ENCODE measurements around the gene COLEC12.

Gene COLEC12

DNA sequence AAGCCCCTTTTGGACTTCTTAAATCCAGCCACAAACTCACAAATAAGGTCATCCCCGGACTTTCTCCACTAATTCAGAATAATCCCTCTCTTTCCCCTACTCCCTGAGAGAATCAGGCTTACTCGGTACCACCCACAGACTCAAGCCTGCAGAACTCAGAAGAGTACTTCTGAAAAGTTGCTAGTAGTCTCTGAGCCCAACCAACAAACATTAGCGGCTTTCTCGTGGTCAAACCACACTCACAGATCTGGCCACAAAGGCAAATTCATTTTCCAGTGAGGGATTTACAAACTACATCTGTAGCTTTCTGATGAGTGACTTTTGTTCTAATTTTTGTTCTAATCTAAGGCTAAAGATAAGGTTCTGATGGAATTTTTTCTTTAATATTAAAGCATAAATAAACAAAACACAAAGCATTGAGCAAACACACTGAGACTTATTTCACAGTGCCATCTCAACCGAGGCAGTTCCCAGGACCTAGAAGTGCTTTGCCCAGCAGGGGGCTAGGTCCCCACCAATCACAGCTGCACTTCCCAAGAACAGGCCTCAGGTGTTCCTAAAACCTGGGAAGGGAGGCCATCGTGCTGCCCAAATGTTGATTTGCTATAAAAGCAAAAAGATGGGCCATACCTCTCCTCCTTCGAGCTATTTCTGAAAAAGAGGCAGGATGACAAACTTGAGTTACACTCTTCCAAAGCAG lies 110.7 kb downstream of the COLEC12 start:
- no peak for DNase-seq (ENCODE audit: low spot score)

DNA sequence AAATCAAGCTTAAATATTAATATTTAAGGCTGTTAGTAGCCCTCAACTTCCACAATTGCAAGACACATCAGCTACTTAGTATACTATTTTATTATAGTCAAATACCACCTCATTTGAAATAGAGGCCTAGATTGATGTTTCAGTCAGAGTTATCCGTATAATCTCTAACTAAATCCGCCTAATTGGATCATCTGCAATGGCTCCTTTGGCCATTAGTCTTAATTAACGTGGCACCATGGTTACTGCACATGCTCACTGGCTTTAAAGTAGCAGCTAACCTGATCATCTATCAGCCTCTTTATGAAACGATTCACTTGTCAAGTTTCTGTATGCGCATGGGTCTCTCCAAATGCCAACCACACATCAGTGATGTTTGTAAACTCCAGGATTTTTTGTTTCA lies 112.3 kb downstream of the COLEC12 start:
- DNase-seq (ENCODE audit: low spot score) = no peak

DNA sequence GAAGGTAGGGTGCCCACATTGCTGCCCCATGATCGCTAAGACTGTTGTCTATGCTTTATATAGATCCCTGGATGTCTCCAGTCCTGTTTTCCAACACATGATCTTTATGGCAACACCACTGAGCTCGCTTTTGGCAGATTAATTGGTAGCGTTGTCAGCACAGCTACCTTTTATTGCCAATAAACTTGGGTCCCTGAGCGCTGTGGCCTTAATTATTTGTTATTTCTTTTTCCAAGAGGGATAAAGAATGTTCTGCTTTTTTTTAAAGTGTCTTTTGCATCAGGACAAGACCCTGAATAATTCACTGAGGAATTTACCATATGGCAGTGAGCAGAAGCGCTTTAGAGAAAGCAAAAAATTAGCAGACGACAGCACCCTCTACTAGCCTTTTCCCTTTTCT lies 113.5 kb downstream of the COLEC12 start:
- DNase-seq (ENCODE audit: low spot score) = no peak

DNA sequence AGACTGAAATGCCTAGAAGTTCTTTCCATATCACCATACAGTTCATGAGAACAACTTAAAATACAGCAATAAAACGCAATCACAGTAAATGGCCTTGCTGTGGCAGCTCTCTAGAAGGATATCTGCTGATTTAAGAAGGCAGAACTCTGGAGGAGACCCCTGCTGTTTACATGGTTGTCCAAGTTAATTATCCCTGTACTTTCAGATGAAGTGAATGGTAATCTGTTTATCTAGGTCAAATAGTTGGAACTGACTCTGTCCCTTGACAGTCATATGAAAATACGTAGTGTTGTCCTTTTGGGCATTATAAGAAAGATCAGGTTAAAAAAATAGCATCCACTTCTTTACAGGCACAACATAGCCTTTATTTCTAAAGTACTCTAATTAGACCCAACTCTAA lies 115.6 kb downstream of the COLEC12 start:
- no peak for DNase-seq (ENCODE audit: low spot score)

DNA sequence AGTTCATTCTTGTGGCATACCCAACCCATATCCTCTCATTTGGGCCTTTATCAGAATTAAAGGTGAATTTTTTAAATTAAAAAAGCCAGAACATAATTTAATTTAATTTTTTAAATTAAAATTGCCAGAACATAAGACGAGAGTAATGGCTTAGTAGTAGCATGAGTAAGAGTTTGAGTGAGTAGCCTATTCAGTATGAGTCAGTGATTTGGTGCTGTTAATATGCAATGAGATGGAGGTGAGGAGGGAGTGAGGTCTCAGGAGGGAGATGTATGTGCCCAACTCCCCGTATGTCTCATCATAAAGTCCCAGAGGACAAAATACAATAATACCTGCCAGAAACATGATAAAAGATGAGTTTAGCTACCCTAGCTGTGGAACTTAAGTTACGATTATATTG lies 117.4 kb downstream of the COLEC12 start:
- no peak for DNase-seq (ENCODE audit: low spot score)

DNA sequence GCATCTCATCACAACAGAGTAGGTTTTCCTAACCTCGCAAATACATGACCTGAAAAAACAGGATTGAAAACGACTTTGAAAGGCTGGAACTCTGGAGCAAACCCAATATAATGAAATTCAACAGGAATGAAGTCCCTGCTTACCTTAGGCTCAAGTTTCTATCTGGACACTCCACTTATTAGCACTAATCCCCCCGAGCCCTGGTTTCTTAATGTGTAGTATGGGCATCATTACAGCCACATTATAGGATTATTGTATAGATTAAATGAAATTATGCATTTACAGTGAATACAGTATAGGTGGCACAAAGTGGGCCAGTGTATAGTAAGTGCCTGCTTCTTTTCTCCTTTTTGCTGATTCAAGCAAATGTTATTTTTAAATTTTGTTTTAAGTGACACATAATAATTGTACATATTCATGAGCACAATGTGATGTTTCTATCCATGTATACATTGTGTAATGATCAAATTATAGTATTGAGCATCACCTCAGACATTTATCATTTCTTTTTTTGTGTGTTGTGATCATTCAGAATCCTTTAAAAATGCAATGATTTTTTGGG lies 118.0 kb downstream of the COLEC12 start:
- no peak for DNase-seq (ENCODE audit: low spot score)

DNA sequence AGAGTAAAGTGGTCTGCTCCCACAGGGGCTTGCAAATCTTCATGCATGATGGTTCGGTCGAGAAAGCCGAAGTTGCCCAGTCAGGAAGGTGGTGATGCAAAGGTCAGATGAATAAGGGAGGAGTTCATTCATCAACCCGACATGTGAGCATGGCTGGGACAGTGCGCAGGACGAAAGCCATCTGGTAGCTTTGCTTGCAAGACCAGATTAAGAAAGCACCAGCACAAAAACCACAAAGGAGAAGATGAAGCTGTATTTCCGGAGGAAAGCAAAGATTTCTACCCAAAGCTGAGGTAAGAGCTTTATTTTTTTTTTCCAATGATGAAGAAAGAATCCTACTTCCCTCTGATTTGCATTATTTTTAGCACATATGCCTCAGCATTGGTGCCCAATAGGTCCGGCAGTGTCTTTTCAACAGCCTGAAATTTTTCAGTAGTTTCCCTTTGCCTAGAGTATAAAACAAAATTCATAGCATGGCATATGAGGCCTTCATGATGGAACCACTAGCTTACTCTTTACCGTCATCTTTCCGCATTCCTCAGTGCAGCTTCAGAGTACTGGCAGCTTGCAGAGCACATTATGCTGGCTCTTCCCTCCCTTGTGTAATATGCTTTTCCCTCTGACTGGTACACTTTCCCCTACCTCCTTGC lies 120.7 kb downstream of the COLEC12 start:
- no peak for DNase-seq (ENCODE audit: low spot score)

DNA sequence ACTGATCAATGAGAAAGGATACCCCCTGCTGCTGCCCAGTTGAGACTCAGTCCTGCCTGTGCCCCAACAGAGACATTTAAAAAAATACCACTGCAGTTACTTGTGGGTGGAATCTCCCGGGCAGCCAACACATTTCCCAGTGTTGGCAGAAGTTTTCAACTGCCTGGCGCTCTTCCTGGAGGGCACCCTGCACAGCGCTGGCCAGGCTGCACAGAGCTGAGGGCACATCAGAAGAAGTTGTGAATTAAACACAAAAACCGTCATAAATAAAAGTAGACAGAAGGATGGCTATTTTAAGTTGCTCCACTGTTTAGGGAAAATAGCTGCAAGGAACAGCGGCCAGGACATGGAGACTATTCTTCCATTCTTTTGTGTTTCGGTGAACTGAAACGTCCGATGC lies 122.4 kb downstream of the COLEC12 start:
- peak; percentile 42 for DNase-seq (ENCODE audit: low spot score)

DNA sequence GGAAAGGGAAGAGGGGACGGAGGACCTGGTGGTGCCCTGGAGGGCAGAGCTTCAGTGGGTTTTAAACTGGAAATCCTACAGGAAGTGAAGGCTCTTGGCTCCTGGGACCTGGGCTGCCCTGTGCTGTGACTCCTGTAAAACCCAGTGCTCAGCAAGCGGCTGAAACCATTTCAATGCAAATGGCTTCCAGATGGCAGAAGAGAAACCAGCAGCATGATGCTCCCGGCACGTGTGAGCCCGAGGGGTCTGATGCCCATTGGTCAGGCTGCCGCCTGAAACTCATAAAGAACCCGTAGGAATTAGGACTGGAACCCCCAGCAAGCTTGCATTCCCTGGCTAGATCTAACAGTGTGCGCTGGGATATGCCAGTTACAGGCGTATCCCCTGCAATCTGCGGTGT lies 123.4 kb downstream of the COLEC12 start:
- DNase-seq (ENCODE audit: low spot score) = no peak

DNA sequence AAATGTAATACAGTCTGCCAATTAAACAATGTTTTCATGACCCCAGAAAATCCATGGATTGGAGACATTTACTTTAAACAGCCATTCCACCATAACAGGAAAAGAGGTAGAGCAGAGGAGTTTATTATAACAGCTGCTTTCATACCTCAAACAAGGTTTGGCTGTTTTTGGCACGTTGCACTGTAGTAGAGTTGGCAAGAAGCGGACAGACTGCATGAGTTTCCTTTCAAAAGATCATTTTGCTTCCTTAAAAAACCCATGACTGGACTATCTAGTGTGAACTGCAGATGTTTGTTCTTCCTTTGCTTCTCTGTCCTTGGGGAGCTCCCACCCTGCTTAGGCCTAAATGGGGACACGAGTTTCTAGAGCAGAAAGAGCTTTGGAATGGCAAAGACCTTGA lies 124.2 kb downstream of the COLEC12 start:
- DNase-seq (ENCODE audit: low spot score) = no peak

DNA sequence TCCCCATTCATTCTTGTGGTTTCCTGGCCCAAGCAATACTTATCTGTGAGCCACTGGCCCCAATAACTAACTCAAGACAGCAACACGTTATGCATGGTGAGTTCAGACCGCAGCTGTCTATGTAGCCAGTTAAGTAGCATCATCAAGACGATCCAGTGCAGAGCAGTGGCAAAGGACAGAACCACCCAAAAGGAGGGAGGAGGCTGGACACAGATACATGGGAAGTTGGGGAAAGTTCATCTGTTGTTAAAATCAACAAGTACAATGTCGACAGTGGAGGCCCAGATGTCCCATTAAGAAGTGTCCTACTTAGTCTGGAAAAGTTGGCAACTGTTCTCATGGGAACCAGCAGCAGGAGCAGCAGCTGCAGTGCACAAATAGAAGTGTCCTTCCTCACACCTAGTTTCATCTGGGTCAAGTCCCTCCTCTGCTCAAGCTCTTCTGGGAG lies 125.8 kb downstream of the COLEC12 start:
- peak; percentile 27 for DNase-seq (ENCODE audit: low spot score)

DNA sequence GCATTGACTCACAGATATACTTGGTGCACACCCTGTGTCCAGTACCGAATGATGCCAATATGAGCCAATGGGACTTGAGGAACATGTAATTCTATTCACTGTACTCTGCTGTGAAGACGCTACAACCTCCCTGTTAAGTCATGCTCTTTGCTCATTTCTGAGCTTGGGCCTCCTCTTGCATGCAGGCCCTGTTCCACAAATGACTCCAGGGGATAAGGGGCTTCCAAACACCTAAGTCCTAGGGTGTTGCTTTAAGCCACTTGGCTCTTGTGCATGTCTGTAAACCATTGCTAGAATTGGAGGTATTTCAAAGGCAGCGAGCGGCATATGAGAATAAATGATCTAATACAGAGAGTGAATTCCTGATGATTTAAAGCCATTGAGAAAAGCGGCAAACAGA lies 126.7 kb downstream of the COLEC12 start:
- DNase-seq (ENCODE audit: low spot score) = no peak

DNA sequence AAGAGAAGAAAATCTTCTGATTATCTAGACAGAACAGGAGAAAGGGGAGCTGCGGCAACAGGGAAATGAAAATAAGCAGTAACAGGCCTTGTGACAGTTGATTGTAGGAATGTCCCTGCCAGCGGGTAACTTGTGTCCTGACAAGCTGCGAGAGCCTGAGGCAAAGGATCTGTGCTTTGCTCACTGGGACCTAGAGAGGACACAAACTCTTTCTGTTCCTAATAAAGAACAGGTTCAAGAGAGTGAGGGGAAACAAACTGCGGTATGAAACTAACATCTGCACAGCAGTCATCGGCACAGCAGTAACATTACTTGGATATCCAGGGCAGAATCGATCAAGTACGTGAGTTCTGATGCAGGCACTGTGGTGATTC lies 128.9 kb downstream of the COLEC12 start:
- no peak for DNase-seq (ENCODE audit: low spot score)

DNA sequence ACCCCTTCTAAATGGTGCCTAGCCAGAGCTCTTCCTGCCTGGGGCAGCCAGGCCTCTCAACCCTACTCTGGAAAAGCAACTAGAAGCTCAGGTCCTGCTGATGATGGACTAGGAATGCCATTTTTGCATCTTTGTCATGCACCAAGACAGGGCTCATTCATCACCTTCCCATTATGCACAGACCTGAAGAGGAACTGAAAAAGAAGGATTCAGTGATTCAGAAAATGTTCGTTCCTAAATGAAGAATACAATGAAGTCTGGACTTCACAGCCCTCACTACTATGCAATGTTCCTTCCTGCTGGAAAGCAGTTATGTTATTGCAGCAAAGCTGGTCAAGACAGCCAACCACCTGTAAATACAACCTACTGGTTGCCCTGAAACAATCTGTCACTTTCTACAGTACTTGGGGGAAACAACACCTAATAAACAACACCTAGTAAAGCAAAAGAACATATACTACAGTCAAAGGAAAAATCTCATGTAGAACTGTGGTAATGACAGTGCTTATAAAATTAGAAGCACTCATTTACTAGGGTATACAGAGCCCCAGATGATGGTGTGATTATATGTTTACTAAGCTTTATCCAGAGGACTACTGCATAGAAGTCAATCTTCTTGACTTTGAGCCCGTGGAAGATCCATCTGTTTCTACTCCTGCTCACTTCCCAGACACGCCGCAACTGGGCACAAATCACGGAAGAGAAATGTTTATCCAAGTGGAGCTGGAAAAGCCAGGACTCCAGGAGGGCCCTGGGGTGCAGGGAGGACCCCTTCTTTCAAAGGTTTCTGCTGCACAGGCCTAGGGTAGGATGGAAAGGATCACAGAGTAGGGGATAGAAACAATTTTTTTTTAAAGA lies 129.5 kb downstream of the COLEC12 start:
- DNase-seq (ENCODE audit: low spot score) = no peak

DNA sequence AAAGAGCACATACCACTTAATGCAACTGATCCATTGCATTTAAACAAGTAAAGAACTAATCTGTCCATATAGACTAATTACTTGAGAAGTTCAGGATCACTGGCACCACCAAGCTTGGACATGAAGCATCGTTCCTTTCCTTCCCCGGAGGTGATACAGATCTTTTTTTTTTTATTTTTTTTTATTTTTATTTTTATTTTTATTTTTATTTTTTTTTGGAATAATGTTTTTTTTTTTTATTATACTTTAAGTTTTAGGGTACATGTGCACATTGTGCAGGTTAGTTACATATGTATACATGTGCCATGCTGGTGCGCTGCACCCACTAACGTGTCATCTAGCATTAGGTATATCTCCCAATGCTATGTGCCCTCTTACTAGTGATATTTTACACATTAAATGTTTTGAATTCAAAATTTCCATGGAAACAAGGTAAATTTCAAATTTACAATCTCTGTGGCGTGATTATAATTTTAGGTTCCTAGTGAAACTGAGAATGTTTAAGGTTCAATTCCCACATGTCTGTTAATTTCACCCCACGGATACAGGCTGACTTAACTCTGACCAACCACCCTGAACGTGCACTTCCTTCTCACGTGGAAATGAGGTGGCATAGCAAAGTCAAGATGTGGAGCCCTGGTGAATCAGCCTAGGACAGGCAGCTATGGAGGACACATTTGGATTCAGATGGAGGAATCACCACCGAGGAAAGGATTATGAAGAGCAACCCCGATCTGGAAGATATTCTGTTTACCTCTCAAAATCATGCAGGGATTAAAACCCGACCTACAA lies 131.1 kb downstream of the COLEC12 start:
- DNase-seq (ENCODE audit: low spot score) = no peak

DNA sequence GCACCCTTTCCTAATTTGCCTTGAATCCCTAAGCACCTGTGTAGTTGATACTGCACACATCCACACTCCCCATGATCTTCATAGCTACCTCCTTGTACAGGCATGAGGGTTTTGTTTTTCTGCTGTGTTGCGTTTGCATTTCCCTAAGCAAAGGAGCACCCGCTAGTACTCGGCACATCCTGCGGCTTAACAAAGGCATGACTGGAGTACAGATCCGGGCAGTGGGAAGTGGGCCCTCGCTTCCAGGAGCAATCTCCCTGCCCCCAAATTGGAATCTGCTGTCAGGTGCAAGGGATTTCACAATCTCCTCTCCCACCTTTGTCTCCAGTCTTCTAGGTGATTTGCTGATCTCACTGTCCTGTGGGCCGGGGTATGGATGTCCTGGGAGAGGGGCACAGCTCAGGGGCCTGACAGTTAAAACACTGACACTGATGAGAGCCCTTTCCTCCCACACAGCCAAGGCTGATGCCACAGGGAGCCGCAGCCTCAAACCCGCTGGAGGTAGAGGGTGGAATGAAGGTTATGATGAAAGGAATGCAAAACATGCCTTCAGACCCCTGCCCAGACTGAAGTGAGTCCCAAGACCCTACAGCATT lies 133.9 kb downstream of the COLEC12 start:
- DNase-seq (ENCODE audit: low spot score) = no peak

DNA sequence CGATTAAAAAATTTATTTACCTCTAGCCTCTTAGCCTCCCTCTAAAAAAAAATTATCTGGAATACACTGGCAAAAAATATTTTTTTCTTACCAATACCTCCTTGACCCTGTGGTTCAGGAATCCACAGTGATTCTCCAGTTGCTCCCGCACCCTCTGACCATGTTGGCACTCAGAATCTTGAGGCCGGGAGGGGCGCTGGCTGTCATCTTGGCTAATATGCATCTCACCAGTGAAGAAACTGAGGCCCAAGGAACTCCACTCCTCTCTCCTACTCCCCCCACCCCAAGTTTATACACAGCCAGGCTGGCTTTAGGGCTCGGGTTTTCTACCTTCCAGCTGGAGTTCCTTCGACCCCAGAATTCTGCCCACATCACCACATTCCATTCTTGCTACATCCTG lies 134.8 kb downstream of the COLEC12 start:
- no peak for DNase-seq (ENCODE audit: low spot score)

DNA sequence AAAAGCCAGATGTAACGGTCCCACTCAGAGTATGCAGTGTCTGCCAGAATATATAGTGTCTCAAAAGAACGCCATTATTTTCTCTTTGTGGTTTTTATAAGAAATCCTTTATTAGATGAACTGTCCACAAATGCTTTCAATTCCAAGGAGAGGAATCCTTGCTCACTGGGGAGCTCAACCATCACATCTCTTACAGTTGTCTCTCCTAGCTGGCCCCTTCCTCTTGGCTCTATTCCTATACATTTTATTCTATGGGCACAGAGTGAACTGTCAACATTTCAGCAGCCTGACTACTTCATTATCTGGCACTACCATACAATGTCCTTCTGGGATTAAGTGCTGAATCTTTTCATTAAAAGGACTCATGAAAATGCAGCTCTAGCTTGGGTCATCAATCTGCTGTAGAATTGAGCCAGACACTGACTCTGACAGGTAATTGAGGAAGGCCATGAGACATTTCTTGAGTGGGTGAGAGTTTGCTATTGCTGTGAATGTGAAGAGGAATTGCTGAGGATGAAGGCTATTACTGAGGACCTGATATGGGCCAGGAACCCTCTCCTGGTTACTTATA lies 136.2 kb downstream of the COLEC12 start:
- DNase-seq (ENCODE audit: low spot score) = no peak

DNA sequence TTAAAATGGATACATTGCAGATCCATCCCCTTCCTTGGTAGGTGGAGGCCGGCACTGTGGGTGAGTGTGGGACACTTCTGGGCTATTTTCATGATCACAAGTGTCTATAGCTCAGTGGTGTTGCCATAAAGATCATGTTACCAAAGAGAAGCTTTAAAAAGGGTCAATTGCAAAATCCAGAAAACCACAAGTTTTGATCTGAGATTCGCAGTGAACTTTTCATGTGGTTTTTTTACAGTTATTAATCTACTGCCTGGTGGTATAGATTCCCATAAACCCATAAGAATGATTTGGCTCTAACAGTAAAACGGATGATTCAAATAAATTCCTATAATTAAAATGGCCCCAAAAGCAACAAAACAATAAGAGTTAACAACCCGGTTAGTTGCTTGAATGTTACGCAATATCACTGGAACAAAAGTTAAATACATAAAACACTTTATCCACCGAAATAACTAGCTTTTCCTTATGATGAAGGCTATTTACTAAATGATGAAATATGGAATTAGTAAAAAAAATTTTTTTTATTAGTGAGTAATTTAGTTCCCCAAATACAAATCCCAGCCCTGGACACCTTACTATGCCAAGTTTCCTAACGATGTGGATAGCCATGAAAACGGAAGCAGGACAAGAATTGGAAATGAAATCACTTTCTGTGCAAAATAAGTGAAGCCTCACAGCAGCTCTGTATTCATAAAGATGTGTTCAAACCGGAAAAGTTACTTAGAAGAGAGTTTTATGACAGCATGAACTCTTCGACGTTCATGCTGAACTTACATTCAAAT lies 137.0 kb downstream of the COLEC12 start:
- DNase-seq (ENCODE audit: low spot score) = no peak

Measured in putamen (tissue), 1 donor.